Measurements from ENCODE around the gene AK3. TPM values are rescaled to one million over a fixed set of nuclear protein-coding genes. Genes with fewer than 3 reads are reported as not detected.

The AK3 gene
- total RNA-seq, 5 donors from 2014 or later (not counting 1 experiment from before 2014, with no cell fraction given): 20.0 to 25.7 (median 23.1) TPM

GRCh38 chr9:4706971-4707622, 33.9 kb downstream of the AK3 start:
- H3K4me3 Mint-ChIP-seq: no peak overlapping the region
- H3K4me1 ChIP-seq (ENCODE audit: control insufficient read depth in 1 of 2, extremely low read depth in 1 of 2, insufficient read depth in 2 of 2, low read length in 2 of 2): no peaks in the 10 kb centered on the region
- no peaks in the 10 kb centered on the region for H3K9me3 Mint-ChIP-seq
- H3K27me3 ChIP-seq (replicated peaks in 1 of 2; ENCODE audit: control insufficient read depth in 2 of 2, extremely low read depth in 1 of 2, insufficient read depth in 2 of 2, low read length in 1 of 2): no peaks in the 10 kb centered on the region
- H3K9me3 ChIP-seq: no peaks in the 10 kb centered on the region
- DNase-seq (no peak), ATAC-seq (replicated peaks in 1 of 4) (no peak)
- ChIA-PET POLR2A (interaction anchor here in 1 of 2 donors (0.6 kb wide), 1 partner anchor 32 kb away, joined by 4 read pairs; no protein-coding TSS in a partner anchor), CTCF (no interaction called here)
- H3K36me3 ChIP-seq (ENCODE audit: control insufficient read depth in 2 of 2, extremely low read depth in 1 of 2, insufficient read depth in 1 of 2, low read length in 1 of 2): peaks cover 4 to 43% of the 10 kb centered on the region in 2 donors
- H3K27ac Mint-ChIP-seq: peak overlapping the region in 1 of 2 donors; percentile 73
- peaks cover 49% of the 10 kb centered on the region for H3K36me3 Mint-ChIP-seq
- no peak overlapping the region for H3K4me3 ChIP-seq (ENCODE audit: control insufficient read depth in 1 of 2, extremely low read depth in 1 of 2, low read length in 1 of 2)
- H3K4me1 Mint-ChIP-seq: peaks cover 7 to 11% (median 8%) of the 10 kb centered on the region in 3 donors
- no peaks in the 10 kb centered on the region for H3K27me3 Mint-ChIP-seq
- 97% methylated on average over 2 of the region's 4 CpGs for WGBS (ENCODE audit: insufficient coverage)
- no peak overlapping the region for H3K27ac ChIP-seq (ENCODE audit: low read length)

- H3K4me1 ChIP-seq (ENCODE audit: control insufficient read depth in 1 of 2, extremely low read depth in 1 of 2, insufficient read depth in 2 of 2, low read length in 2 of 2): no peaks in the 10 kb centered on the region
- Mint-ChIP-seq H3K36me3 (peaks cover 50% of the 10 kb centered on the region), H3K27ac (peak overlapping the region; percentile 65 to 73), H3K4me1 (peaks cover 13 to 17% (median 15%) of the 10 kb centered on the region in 3 donors), H3K9me3 (no peaks in the 10 kb centered on the region), H3K27me3 (no peaks in the 10 kb centered on the region), H3K4me3 (no peak overlapping the region)
- no peaks in the 10 kb centered on the region for H3K27me3 ChIP-seq (replicated peaks in 1 of 2; ENCODE audit: control insufficient read depth in 2 of 2, extremely low read depth in 1 of 2, insufficient read depth in 2 of 2, low read length in 1 of 2)
- H3K4me3 ChIP-seq (ENCODE audit: control insufficient read depth in 1 of 2, extremely low read depth in 1 of 2, low read length in 1 of 2): no peak overlapping the region
- ATAC-seq (replicated peaks in 1 of 4) (no peak), DNase-seq (no peak)
- ChIA-PET CTCF (interaction anchor here in 1 of 2 donors (0.7 kb wide), 1 partner anchor 1062 kb away, joined by 3 read pairs; no protein-coding TSS in a partner anchor), POLR2A (interaction anchor here in 1 of 2 donors (0.6 kb wide), 1 partner anchor 77 kb away, joined by 3 read pairs; no protein-coding TSS in a partner anchor)
- 100% methylated on average over 1 of the region's 2 CpGs for WGBS (ENCODE audit: insufficient coverage)
- no peaks in the 10 kb centered on the region for H3K9me3 ChIP-seq
- peaks cover 4 to 44% of the 10 kb centered on the region in 2 donors for H3K36me3 ChIP-seq (ENCODE audit: control insufficient read depth in 2 of 2, extremely low read depth in 1 of 2, insufficient read depth in 1 of 2, low read length in 1 of 2)
- H3K27ac ChIP-seq (ENCODE audit: low read length): no peak overlapping the region
Measured at GRCh38 chr9:4706021-4706420, 35.0 kb downstream of the AK3 start.

GRCh38 chr9:4704129-4704528, 36.9 kb downstream of the AK3 start:
- WGBS (ENCODE audit: insufficient coverage): no CpG with 5 or more reads among the region's 2 CpGs
- no peaks in the 10 kb centered on the region for H3K27me3 Mint-ChIP-seq
- CTCF ChIA-PET: interaction anchor here in 1 of 2 donors (0.6 kb wide), 1 partner anchor 85 kb away, joined by 3 read pairs; no protein-coding TSS in a partner anchor
- ATAC-seq (replicated peaks in 1 of 4): no peak
- H3K4me1 ChIP-seq (ENCODE audit: control insufficient read depth in 1 of 2, extremely low read depth in 1 of 2, insufficient read depth in 2 of 2, low read length in 2 of 2): no peaks in the 10 kb centered on the region
- no peak overlapping the region for H3K27ac ChIP-seq (ENCODE audit: low read length)
- no peak overlapping the region for H3K4me3 Mint-ChIP-seq
- no peaks in the 10 kb centered on the region for H3K9me3 Mint-ChIP-seq
- peaks cover 13 to 16% (median 15%) of the 10 kb centered on the region in 3 donors for H3K4me1 Mint-ChIP-seq
- no peak for DNase-seq
- POLR2A ChIA-PET: interaction anchor here in 1 of 2 donors (0.7 kb wide), 1 partner anchor 92 kb away, joined by 3 read pairs; no protein-coding TSS in a partner anchor
- no peak overlapping the region for H3K27ac Mint-ChIP-seq
- no peak overlapping the region for H3K4me3 ChIP-seq (ENCODE audit: control insufficient read depth in 1 of 2, extremely low read depth in 1 of 2, low read length in 1 of 2)
- H3K36me3 ChIP-seq (ENCODE audit: control insufficient read depth in 2 of 2, extremely low read depth in 1 of 2, insufficient read depth in 1 of 2, low read length in 1 of 2): peaks cover 0 to 48% of the 10 kb centered on the region in 2 donors
- peaks cover 49% of the 10 kb centered on the region for H3K36me3 Mint-ChIP-seq
- no peaks in the 10 kb centered on the region for H3K27me3 ChIP-seq (replicated peaks in 1 of 2; ENCODE audit: control insufficient read depth in 2 of 2, extremely low read depth in 1 of 2, insufficient read depth in 2 of 2, low read length in 1 of 2)
- H3K9me3 ChIP-seq: no peaks in the 10 kb centered on the region

- no CpG with 5 or more reads among the region's 1 CpG for WGBS (ENCODE audit: insufficient coverage)
- Mint-ChIP-seq H3K9me3 (no peaks in the 10 kb centered on the region), H3K4me3 (no peak overlapping the region), H3K27ac (peak overlapping the region; percentile 54 to 56), H3K36me3 (peaks cover 46% of the 10 kb centered on the region), H3K27me3 (no peaks in the 10 kb centered on the region), H3K4me1 (peaks cover 14 to 16% (median 15%) of the 10 kb centered on the region in 3 donors)
- no peaks in the 10 kb centered on the region for H3K4me1 ChIP-seq (ENCODE audit: control insufficient read depth in 1 of 2, extremely low read depth in 1 of 2, insufficient read depth in 2 of 2, low read length in 2 of 2)
- CTCF ChIA-PET: interaction anchor here (0.7 to 1.0 kb wide), 2 partner anchors 24 to 98 kb away, joined by 3 to 5 read pairs; no protein-coding TSS in a partner anchor
- no peak overlapping the region for H3K27ac ChIP-seq (ENCODE audit: low read length)
- POLR2A ChIA-PET: no interaction called here
- peaks cover 0 to 63% of the 10 kb centered on the region in 2 donors for H3K36me3 ChIP-seq (ENCODE audit: control insufficient read depth in 2 of 2, extremely low read depth in 1 of 2, insufficient read depth in 1 of 2, low read length in 1 of 2)
- DNase-seq (no peak), ATAC-seq (replicated peaks in 1 of 4) (no peak)
- no peaks in the 10 kb centered on the region for H3K9me3 ChIP-seq
- H3K27me3 ChIP-seq (replicated peaks in 1 of 2; ENCODE audit: control insufficient read depth in 2 of 2, extremely low read depth in 1 of 2, insufficient read depth in 2 of 2, low read length in 1 of 2): no peaks in the 10 kb centered on the region
- H3K4me3 ChIP-seq (ENCODE audit: control insufficient read depth in 1 of 2, extremely low read depth in 1 of 2, low read length in 1 of 2): no peak overlapping the region
Measured at GRCh38 chr9:4701526-4701925, 39.5 kb downstream of the AK3 start.

DNA sequence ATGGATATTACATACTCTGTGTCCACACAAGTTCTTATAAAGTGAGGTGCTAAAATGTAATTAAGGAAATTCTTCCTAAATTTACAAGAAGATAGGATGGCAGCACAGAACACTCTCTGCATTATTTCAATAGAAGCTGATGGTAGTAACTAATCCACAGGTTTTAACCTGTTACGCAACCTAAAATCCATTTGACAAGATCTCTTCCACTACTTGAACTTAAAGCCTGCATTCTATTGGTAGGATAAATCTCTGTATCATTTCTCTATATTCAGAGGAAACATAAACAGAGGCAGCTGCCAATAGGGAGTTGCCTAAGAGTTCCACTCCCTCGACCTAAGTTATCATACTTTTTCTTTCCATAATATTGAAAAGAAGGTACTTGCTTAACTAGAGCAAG, 40.1 kb downstream of the AK3 start:
- Mint-ChIP-seq H3K36me3 (peaks cover 43% of the 10 kb centered on the region), H3K27ac (no peak overlapping the region), H3K9me3 (no peaks in the 10 kb centered on the region), H3K27me3 (no peaks in the 10 kb centered on the region), H3K4me3 (no peak overlapping the region), H3K4me1 (peaks cover 12 to 19% (median 15%) of the 10 kb centered on the region in 3 donors)
- no peaks in the 10 kb centered on the region for H3K4me1 ChIP-seq (ENCODE audit: control insufficient read depth in 1 of 2, extremely low read depth in 1 of 2, insufficient read depth in 2 of 2, low read length in 2 of 2)
- no peaks in the 10 kb centered on the region for H3K27me3 ChIP-seq (replicated peaks in 1 of 2; ENCODE audit: control insufficient read depth in 2 of 2, extremely low read depth in 1 of 2, insufficient read depth in 2 of 2, low read length in 1 of 2)
- POLR2A ChIA-PET: no interaction called here
- peaks cover 0 to 62% of the 10 kb centered on the region in 2 donors for H3K36me3 ChIP-seq (ENCODE audit: control insufficient read depth in 2 of 2, extremely low read depth in 1 of 2, insufficient read depth in 1 of 2, low read length in 1 of 2)
- no peak for ATAC-seq (replicated peaks in 1 of 4)
- H3K27ac ChIP-seq (ENCODE audit: low read length): no peak overlapping the region
- H3K4me3 ChIP-seq (ENCODE audit: control insufficient read depth in 1 of 2, extremely low read depth in 1 of 2, low read length in 1 of 2): no peak overlapping the region
- CTCF ChIA-PET: interaction anchor here in 1 of 2 donors (0.7 kb wide), 1 partner anchor 23 kb away, joined by 5 read pairs; no protein-coding TSS in a partner anchor
- H3K9me3 ChIP-seq: no peaks in the 10 kb centered on the region
- WGBS (ENCODE audit: insufficient coverage): no CpG with 5 or more reads among the region's 2 CpGs
- DNase-seq: no peak

GRCh38 chr9:4700091-4700490, 40.9 kb downstream of the AK3 start:
- ATAC-seq (replicated peaks in 1 of 4): no peak
- peaks cover 3 to 63% of the 10 kb centered on the region in 2 donors for H3K36me3 ChIP-seq (ENCODE audit: control insufficient read depth in 2 of 2, extremely low read depth in 1 of 2, insufficient read depth in 1 of 2, low read length in 1 of 2)
- no peaks in the 10 kb centered on the region for H3K4me1 ChIP-seq (ENCODE audit: control insufficient read depth in 1 of 2, extremely low read depth in 1 of 2, insufficient read depth in 2 of 2, low read length in 2 of 2)
- 100% methylated on average over 1 of the region's 3 CpGs for WGBS (ENCODE audit: insufficient coverage)
- Mint-ChIP-seq H3K4me3 (no peak overlapping the region), H3K4me1 (peaks cover 9 to 23% (median 17%) of the 10 kb centered on the region in 3 donors), H3K27ac (peak overlapping the region in 1 of 2 donors; percentile 6), H3K27me3 (no peaks in the 10 kb centered on the region), H3K9me3 (no peaks in the 10 kb centered on the region), H3K36me3 (peaks cover 41% of the 10 kb centered on the region)
- H3K27me3 ChIP-seq (replicated peaks in 1 of 2; ENCODE audit: control insufficient read depth in 2 of 2, extremely low read depth in 1 of 2, insufficient read depth in 2 of 2, low read length in 1 of 2): no peaks in the 10 kb centered on the region
- no peak overlapping the region for H3K4me3 ChIP-seq (ENCODE audit: control insufficient read depth in 1 of 2, extremely low read depth in 1 of 2, low read length in 1 of 2)
- ChIA-PET POLR2A (no interaction called here), CTCF (no interaction called here)
- DNase-seq: no peak
- no peaks in the 10 kb centered on the region for H3K9me3 ChIP-seq
- H3K27ac ChIP-seq (ENCODE audit: low read length): no peak overlapping the region

Data from T-cell (primary cell).